RWPE1 (cell line): ENCODE results near the gene OTX2.

Experiments
- CTCF ChIA-PET: fragments of 350-600 bp; sonication (Branson Sonifier 250); formaldehyde crosslinking; extraction: SDS; loops from one replicate; lab custom pipeline; 2021; lab: Yijun Ruan, JAX
- POLR2A ChIA-PET: fragments of 400-600 bp; formaldehyde crosslinking; extraction: SDS; loops from one replicate; lab custom pipeline; 2020; ENCODE audit warnings: antibody characterized with exemption; ENCODE audit not compliant: low non-redundant PET; lab: Yijun Ruan, JAX
- DNase-seq: peaks from one replicate; pipeline ENCODE4 v3.0.0; 2012; ENCODE audit warnings: low spot score
- H3K27ac ChIP-seq: fragments of 450-650 bp; 2 replicates; pipeline ENCODE4 v1.5.1; 2017
- TF ChIP-seq, protein P1 (sequence below): fragments of 450-650 bp; conservative IDR thresholded peaks from 2 replicates; pipeline ENCODE4 v1.5.1; 2017; ENCODE audit warnings: low read depth, mild to moderate bottlenecking

OTX2 gene

DNA sequence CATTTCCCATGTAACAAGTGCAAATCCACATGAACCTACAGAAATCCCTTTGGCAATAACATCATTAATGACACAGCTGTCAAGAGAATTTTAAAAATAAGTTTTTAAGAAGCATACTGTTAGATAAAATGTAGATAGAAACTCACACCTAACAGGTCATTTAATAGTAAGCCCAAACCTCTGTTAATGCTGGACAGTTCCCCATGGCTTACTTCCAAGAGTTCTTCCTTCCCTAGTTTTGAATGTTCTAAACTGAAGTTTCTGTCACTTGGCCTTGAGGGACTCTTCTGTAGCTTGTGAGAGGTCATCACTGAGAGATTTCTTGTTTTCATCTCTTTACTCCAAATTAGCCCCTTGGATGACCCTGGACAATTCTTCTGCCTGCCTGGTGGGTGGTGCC lies 22.7 kb downstream of the OTX2 start:
- DNase-seq, result no peak
- TF ChIP-seq, protein P1, sequence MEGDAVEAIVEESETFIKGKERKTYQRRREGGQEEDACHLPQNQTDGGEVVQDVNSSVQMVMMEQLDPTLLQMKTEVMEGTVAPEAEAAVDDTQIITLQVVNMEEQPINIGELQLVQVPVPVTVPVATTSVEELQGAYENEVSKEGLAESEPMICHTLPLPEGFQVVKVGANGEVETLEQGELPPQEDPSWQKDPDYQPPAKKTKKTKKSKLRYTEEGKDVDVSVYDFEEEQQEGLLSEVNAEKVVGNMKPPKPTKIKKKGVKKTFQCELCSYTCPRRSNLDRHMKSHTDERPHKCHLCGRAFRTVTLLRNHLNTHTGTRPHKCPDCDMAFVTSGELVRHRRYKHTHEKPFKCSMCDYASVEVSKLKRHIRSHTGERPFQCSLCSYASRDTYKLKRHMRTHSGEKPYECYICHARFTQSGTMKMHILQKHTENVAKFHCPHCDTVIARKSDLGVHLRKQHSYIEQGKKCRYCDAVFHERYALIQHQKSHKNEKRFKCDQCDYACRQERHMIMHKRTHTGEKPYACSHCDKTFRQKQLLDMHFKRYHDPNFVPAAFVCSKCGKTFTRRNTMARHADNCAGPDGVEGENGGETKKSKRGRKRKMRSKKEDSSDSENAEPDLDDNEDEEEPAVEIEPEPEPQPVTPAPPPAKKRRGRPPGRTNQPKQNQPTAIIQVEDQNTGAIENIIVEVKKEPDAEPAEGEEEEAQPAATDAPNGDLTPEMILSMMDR, result no peak
- no peak overlapping the region for H3K27ac ChIP-seq
- CTCF ChIA-PET, result no interaction called here
- POLR2A ChIA-PET, result no interaction called here

GRCh38 chr14:56782711-56783110 lies 27.6 kb downstream of the OTX2 start:
- DNase-seq, result no peak
- TF ChIP-seq, protein P1, result no peak
- H3K27ac ChIP-seq, result no peak overlapping the region
- CTCF ChIA-PET, result no interaction called here
- POLR2A ChIA-PET, result no interaction called here

DNA sequence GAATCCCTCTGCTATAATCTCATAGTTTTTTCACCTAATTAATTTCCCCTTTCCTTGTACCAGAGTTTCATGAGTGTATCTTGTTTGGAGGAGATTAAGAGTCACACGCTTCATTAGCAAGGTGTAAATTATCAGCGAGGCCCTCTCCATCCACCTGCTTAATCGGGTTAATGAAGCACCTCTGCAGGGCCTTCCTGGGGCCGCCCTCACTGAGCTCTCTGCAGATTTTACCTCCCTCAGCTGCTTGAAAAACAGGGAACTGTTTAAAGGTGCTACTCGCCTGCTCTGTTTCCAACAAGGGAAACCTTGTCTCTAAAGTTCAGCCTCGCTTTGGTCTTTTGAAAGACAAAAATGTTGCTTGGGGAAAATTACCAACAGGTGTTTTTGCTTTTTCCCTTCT lies 35.8 kb downstream of the OTX2 start:
- ChIA-PET POLR2A (interaction anchor here (0.7 kb wide), 1 partner anchor 35 kb away, joined by 3 read pairs; no protein-coding TSS in a partner anchor), CTCF (no interaction called here)
- no peak overlapping the region for H3K27ac ChIP-seq
- no peak for DNase-seq
- TF ChIP-seq, protein P1, result no peak

- POLR2A ChIA-PET, result no interaction called here
Observed at GRCh38 chr14:56770512-56770911, 39.8 kb downstream of the OTX2 start.

DNA sequence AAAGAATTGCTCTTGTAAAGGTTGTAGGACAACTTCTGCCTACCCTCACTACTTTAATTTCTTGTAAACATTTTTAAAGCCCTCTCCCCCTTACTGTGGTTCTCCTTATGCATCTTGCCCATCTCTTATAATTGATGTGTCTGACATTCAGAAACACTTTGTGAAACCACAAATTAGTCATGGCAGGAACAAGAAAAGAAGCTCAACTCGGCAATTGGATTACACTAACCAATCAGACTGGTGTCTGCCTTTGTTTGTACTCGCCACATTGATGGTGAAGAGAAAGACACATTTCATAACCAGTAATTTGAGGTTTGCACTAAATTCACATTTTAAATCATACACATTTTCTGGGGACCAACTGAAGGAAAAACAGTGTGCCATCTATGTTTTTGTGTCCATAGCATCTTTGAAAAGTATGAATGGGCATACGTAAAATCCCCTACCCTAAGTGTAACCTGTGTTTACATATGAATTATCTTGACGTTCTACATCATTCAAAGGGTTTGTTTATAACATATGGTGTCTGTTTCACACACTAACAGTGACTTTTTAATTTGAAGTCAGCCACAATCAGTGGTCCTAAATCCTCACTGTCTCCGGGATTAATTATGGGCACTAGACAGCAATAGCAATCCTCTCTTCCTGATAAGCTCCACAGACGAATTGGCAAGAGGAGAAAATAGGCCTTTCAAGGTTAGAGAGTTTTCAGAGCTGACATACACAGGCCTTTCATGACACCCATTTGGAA lies 49.9 kb downstream of the OTX2 start:
- TF ChIP-seq, protein P1, result no peak
- H3K27ac ChIP-seq, result no peak overlapping the region
- CTCF ChIA-PET, result no interaction called here
- POLR2A ChIA-PET, result no interaction called here
- no peak for DNase-seq

More at GRCh38 chr14:56770512-56770911, 39.8 kb downstream of the OTX2 start:
- TF ChIP-seq, protein P1, result no peak
- no peak for DNase-seq
- H3K27ac ChIP-seq, result no peak overlapping the region
- CTCF ChIA-PET, result interaction anchor here (0.6 kb wide), 1 partner anchor 8 kb away, joined by 4 read pairs; no protein-coding TSS in a partner anchor

GRCh38 chr14:56759633-56760032 lies 50.6 kb downstream of the OTX2 start:
- TF ChIP-seq, protein P1, result no peak
- no peak overlapping the region for H3K27ac ChIP-seq
- CTCF ChIA-PET, result no interaction called here
- POLR2A ChIA-PET, result no interaction called here
- DNase-seq, result no peak
